CD14-positive monocyte (primary cell): Measurements from ENCODE around the gene OSBPL1A. TPM values are rescaled to one million over a fixed set of nuclear protein-coding genes. Genes with fewer than 3 reads are reported as not detected.

Experiments
- DNase-seq, 3 donors: peaks; one replicate each; pipeline ENCODE4 v3.0.0-alpha.2; 2011 to 2022
- H2AFZ ChIP-seq: 2 replicates; pipeline ENCODE4 v1.6.0; 2012; ENCODE audit warnings: mild to moderate bottlenecking, low read depth, low read length, inconsistent platforms; ENCODE audit not compliant: insufficient read depth, poor library complexity, severe bottlenecking
- H3K27ac ChIP-seq, 2 donors: 1 replicate in 1 of 2; 2 replicates in 1 of 2; pipeline ENCODE4 v1.5.1; 2012 to 2013; ENCODE audit warnings: low read length in 2 of 2, control low read depth in 1 of 2, inconsistent platforms in 1 of 2, low read depth in 1 of 2, mild to moderate bottlenecking in 1 of 2
- H3K27me3 ChIP-seq, 2 donors: one replicate each; pipeline versions ENCODE4 v1.6.0 to v1.6.1; 2011 to 2013; ENCODE audit warnings: low read length in 2 of 2; ENCODE audit not compliant: control insufficient read depth in 2 of 2, insufficient read depth in 2 of 2
- H3K36me3 ChIP-seq, 2 donors: replicated peaks in 1 of 2; 1 replicate in 1 of 2; 2 replicates in 1 of 2; pipeline versions ENCODE4 v1.5.1 to v1.6.1; 2012 to 2013; ENCODE audit warnings: low read length in 2 of 2, control low read depth in 1 of 2, inconsistent platforms in 1 of 2, mild to moderate bottlenecking in 1 of 2; ENCODE audit not compliant: insufficient read depth in 2 of 2, control insufficient read depth in 1 of 2
- H3K4me1 ChIP-seq, 2 donors: 1 replicate in 1 of 2; 2 replicates in 1 of 2; pipeline versions ENCODE4 v1.5.1 to v1.6.1; 2012 to 2013; ENCODE audit warnings: low read length in 2 of 2, control low read depth in 1 of 2, inconsistent platforms in 1 of 2, mild to moderate bottlenecking in 1 of 2, moderate library complexity in 1 of 2; ENCODE audit not compliant: insufficient read depth in 2 of 2, control insufficient read depth in 1 of 2
- H3K4me2 ChIP-seq: replicated peaks from 2 replicates; pipeline ENCODE3; 2012; ENCODE audit warnings: low read length, moderate library complexity, mild to moderate bottlenecking; ENCODE audit not compliant: poor library complexity, severe bottlenecking; ENCODE audit errors: extremely low read depth
- H3K4me3 ChIP-seq, 3 experiments: fragments of 200-600 bp in 1 of 3; sonication (generic) in 1 of 3; replicated peaks in 1 of 3; 1 replicate in 2 of 3; 2 replicates in 1 of 3; pipeline ENCODE4 v1.5.1; 2011 to 2013; ENCODE audit warnings: low read length in 3 of 3, mild to moderate bottlenecking in 3 of 3, control low read depth in 2 of 3, low read depth in 2 of 3, inconsistent platforms in 1 of 3, moderate library complexity in 1 of 3
- H3K79me2 ChIP-seq: 2 replicates; pipeline ENCODE4 v1.6.0; 2012; ENCODE audit warnings: mild to moderate bottlenecking, control low read depth, inconsistent platforms, low read length, moderate library complexity; ENCODE audit not compliant: insufficient read depth
- H3K9ac ChIP-seq: 2 replicates; pipeline ENCODE4 v1.6.0; 2017; ENCODE audit warnings: low read length, mild to moderate bottlenecking; ENCODE audit not compliant: insufficient read depth, poor library complexity, severe bottlenecking
- H3K9me3 ChIP-seq, 2 donors: replicated peaks in 1 of 2; 1 replicate in 1 of 2; 2 replicates in 1 of 2; pipeline versions ENCODE4 v1.5.1 to v1.6.1; 2012 to 2013; ENCODE audit warnings: low read length in 2 of 2, control low read depth in 1 of 2; ENCODE audit not compliant: control insufficient read depth in 1 of 2, insufficient read depth in 1 of 2
- H4K20me1 ChIP-seq: 2 replicates; pipeline ENCODE4 v1.6.0; 2012; ENCODE audit warnings: mild to moderate bottlenecking, low read length, control low read depth, moderate library complexity; ENCODE audit not compliant: insufficient read depth
- H3K27ac Mint-ChIP-seq, 7 donors: one replicate each; pipeline ENCODE4 v1.8.0; 2020; ENCODE audit warnings: mild to moderate bottlenecking in 7 of 7, mixed read lengths in 7 of 7, moderate library complexity in 6 of 7, inconsistent platforms in 2 of 7
- H3K27me3 Mint-ChIP-seq, 3 donors: one replicate each; pipeline ENCODE4 v1.8.0; 2021 to 2022; ENCODE audit warnings: low read depth in 3 of 3, mild to moderate bottlenecking in 3 of 3, mixed read lengths in 3 of 3, moderate library complexity in 3 of 3, inconsistent platforms in 1 of 3
- H3K36me3 Mint-ChIP-seq, 2 donors: one replicate each; pipeline ENCODE4 v1.8.0; 2020; ENCODE audit warnings: mixed read lengths in 2 of 2, inconsistent platforms in 1 of 2, mild to moderate bottlenecking in 1 of 2
- H3K4me1 Mint-ChIP-seq: one replicate; pipeline ENCODE4 v1.8.0; 2020; ENCODE audit warnings: mild to moderate bottlenecking, mixed read lengths
- H3K4me3 Mint-ChIP-seq, 2 donors: one replicate each; pipeline ENCODE4 v1.8.0; 2020; ENCODE audit warnings: mild to moderate bottlenecking in 2 of 2, mixed read lengths in 2 of 2, moderate library complexity in 1 of 2
- H3K9me3 Mint-ChIP-seq, 7 donors: one replicate each; pipeline ENCODE4 v1.8.0; 2020 to 2022; ENCODE audit warnings: mixed read lengths in 7 of 7, mild to moderate bottlenecking in 6 of 7, moderate library complexity in 6 of 7, inconsistent platforms in 2 of 7
- CTCF ChIP-seq: fragments of 200-600 bp; IDR thresholded peaks from one replicate; pipeline ENCODE4 v1.8.0; 2022; ENCODE audit warnings: antibody characterized with exemption, mild to moderate bottlenecking
- WGBS: methylation state at CpG from one replicate; pipeline ENCODE4 v1.1.5; 2013; ENCODE audit warnings: missing lambda C conversion rate; ENCODE audit not compliant: insufficient coverage; 5-methylcytosine and 5-hydroxymethylcytosine counted together
- intact Hi-C, 2 donors: fragments of 100-400 bp; cut with micrococcal nuclease; formaldehyde crosslinking; loops; one replicate each; pipeline versions ENCODE4 v1.15.0 to v1.15.1; 2023
- polyA plus RNA-seq, 3 donors: library from polyadenylated mRNA; depleted of rRNA in 1 of 3; unstranded in 2 of 3; stranded (reverse) in 1 of 3; fragments of 300-500 nt in 2 of 3; fragments of >200 nt in 1 of 3; fragmentation: Illumina TruSeq in 2 of 3; gene quantifications; 1 replicate in 2 of 3; 2 replicates in 1 of 3; pipeline ENCODE4 v1.2.3, GENCODE V29; 2012 to 2021

The OSBPL1A gene
- polyA plus RNA-seq, 3 donors: 6.3 to 9.1 (median 7.1) TPM

DNA sequence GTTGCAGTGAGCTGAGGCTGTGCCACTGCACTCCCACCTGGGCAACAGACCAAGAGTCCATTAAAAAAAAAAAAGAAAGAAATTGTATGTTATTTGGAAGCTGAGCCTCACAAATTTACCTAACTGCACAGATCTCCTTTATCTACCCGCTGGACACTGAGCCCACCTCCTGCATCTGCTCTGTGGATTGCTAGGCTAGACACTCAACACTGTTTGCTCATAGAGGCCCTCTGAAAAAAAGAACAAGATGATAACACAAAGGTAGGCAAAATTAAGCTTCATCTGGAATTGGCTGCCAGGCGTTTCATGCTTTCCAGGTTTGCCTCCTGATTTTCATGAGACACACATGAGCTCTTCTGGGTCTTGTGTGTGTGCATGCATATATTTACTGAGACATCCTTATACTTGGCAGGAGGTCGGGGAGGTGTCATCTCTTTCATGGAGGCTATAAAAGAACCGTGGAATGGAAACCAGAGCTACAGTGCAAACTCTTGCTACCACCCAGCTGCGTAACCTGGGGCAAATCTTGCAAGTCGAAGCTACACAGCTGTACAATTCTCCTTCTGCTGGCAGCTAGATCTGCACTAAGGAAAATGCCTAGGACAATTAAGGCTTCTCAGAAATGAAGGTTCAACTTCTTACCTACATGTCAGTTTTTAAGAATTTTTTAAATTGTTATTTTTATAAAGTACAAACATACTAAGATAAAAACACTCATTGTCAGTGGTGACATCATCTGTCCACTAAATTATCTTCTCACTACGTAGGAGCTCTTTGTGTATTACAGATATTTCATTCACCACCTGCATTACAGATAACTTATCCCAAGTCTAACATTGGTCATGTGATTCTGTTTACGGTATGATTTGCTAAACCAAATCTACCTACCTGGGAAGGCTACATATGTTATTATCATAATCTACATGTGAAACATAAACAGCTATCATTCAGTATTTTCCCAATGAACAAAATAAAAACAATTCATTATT is 195.6 kb downstream of the OSBPL1A start:
- Histone ChIP-seq H3K36me3 (no peaks in the 10 kb centered on the region), H3K79me2 (no peaks in the 10 kb centered on the region), H3K4me3 (no peak overlapping the region), H3K4me2 (no peak overlapping the region), H2AFZ (no peak overlapping the region), H3K9ac (no peak overlapping the region), H4K20me1 (no peaks in the 10 kb centered on the region), H3K27me3 (no peaks in the 10 kb centered on the region), H3K27ac (no peak overlapping the region), H3K9me3 (no peaks in the 10 kb centered on the region), H3K4me1 (no peaks in the 10 kb centered on the region)
- Mint-ChIP-seq H3K27ac (peak overlapping the region in 1 of 7 donors; percentile 22), H3K4me3 (no peak overlapping the region), H3K36me3 (peaks cover 8 to 22% of the 10 kb centered on the region in 2 donors), H3K9me3 (no peaks in the 10 kb centered on the region), H3K4me1 (peaks cover 3% of the 10 kb centered on the region), H3K27me3 (no peaks in the 10 kb centered on the region)
- intact Hi-C loops: no loop called here
- 85% methylated on average over 5 of the region's 8 CpGs for WGBS
- no peak for DNase-seq
- no peak for TF ChIP-seq CTCF

GRCh38 chr18:24200494-24201290 is 196.9 kb downstream of the OSBPL1A start:
- H3K9me3 ChIP-seq: no peaks in the 10 kb centered on the region
- H3K27me3 ChIP-seq: no peaks in the 10 kb centered on the region
- no peak for TF ChIP-seq CTCF
- Mint-ChIP-seq H3K9me3 (no peaks in the 10 kb centered on the region), H3K27ac (no peak overlapping the region), H3K4me1 (peaks cover 3% of the 10 kb centered on the region), H3K4me3 (no peak overlapping the region), H3K27me3 (no peaks in the 10 kb centered on the region), H3K36me3 (peaks cover 5 to 19% of the 10 kb centered on the region in 2 donors)
- no peaks in the 10 kb centered on the region for H3K79me2 ChIP-seq
- no peak overlapping the region for H3K4me3 ChIP-seq
- no peak for DNase-seq
- H2AFZ ChIP-seq: no peak overlapping the region
- no peak overlapping the region for H3K9ac ChIP-seq
- H3K4me1 ChIP-seq: no peaks in the 10 kb centered on the region
- no peak overlapping the region for H3K4me2 ChIP-seq
- WGBS: 90% methylated on average over 2 of the region's 11 CpGs
- H3K27ac ChIP-seq: no peak overlapping the region
- H4K20me1 ChIP-seq: no peaks in the 10 kb centered on the region
- intact Hi-C loops: no loop called here
- no peaks in the 10 kb centered on the region for H3K36me3 ChIP-seq
